ENCODE data around the gene IRX4.

DNA sequence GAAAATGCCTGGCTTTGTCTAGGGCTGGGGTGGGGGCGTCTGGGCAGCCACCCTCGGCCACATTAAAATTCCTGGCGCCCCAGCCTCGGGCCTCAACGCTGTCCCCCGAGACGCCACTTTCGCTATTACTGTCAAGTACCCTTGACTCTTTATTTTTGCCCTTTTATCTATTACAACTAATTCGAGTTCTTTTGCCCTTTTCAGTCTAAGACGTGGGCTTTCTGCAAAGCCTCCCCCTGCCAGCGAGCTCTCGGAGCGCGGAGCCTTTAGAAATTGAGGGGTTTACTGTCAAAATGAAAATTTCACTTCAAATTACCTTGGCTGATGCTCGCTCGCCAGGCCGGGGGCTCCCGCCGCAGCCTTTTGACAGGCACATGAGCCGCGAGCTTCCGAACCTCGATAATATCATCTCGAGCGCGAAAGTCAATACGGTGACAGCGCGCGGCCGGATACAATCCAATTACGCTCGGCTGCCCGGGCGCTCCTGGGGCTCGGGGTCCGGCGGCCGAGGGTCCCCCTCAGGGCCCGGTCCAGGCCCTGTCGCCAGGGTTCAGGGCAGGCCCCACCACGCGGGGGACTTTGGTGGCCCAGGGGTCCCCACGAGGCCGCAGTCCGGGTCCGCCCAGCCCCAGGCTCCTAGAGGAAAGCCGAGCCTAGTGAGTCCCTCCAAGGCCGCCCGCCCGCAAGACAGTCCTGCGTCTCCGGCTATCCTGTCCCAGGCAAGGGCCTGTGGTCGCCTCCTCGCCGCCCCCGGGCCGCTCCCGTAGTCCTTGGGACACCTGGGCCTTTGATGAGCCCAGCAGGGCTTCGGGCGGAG lies 6.7 kb downstream of the IRX4 start:
- TF ChIP-seq CTCF (IDR thresholded peaks at IDR 0.05) (no peak), POLR2A (IDR thresholded peaks at IDR 0.05) (no peak)

Data from tibial nerve (tissue), 3 donors.